ENCODE data around the gene HTRA1. TPM values are rescaled to one million over a fixed set of nuclear protein-coding genes. Genes with fewer than 3 reads are reported as not detected.

HTRA1 gene
- total RNA-seq, 4 donors from 2014 or later = 71.0 to 113 (median 84.1) TPM

DNA sequence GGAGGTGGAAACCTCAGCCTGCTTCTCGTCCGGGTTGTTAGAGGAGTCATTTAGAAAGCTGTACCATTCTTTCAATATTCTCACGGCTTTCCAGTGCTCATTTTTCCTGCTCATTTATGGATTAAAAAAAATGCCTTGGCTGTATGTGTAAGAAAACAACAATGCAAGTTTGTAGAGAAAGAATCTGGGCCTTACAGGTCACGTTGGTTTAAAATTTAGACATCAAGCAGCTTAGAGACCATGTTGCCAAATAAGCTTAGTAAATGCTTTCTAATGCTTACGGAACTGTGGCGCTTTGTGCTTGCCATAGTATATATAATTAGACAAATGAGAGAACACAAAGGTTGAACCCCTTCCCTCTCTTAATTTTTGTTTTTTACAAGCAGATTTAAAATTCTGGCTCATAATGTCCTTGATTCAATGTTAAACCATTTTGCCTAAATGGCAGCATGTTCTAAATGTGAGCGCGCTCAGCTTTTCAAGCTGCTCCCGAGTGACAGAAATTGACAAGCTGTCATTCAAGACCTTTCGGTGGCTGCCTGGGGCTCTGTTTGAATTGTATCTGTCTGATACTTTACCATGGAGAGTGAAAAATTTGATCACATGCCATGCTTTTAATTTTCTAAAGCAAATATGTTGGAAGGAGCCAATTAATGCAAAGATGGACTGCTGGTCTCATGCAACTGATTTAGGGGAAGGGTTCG lies 5.8 kb upstream of the HTRA1 start:
- intact Hi-C loops (cut with DNase I; ENCODE audit: low total_unique reads) = loop anchor here (10.0 kb wide), 1 partner anchor 109 kb away; the partner anchor contains the start of gene DMBT1
- DNase-seq (ENCODE audit: low spot score in 2 of 2) = no peak
- WGBS, 2 donors = 87 to 88% methylated on average over 11 of the region's 11 CpGs
- TF ChIP-seq POLR2A (IDR thresholded peaks at IDR 0.05) = no peak
- TF ChIP-seq, protein P1, sequence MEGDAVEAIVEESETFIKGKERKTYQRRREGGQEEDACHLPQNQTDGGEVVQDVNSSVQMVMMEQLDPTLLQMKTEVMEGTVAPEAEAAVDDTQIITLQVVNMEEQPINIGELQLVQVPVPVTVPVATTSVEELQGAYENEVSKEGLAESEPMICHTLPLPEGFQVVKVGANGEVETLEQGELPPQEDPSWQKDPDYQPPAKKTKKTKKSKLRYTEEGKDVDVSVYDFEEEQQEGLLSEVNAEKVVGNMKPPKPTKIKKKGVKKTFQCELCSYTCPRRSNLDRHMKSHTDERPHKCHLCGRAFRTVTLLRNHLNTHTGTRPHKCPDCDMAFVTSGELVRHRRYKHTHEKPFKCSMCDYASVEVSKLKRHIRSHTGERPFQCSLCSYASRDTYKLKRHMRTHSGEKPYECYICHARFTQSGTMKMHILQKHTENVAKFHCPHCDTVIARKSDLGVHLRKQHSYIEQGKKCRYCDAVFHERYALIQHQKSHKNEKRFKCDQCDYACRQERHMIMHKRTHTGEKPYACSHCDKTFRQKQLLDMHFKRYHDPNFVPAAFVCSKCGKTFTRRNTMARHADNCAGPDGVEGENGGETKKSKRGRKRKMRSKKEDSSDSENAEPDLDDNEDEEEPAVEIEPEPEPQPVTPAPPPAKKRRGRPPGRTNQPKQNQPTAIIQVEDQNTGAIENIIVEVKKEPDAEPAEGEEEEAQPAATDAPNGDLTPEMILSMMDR (IDR thresholded peaks at IDR 0.05) = no peak
- H3K4me3 ChIP-seq (ENCODE audit: low read depth, poor library complexity, severe bottlenecking) = no peak overlapping the region

DNA sequence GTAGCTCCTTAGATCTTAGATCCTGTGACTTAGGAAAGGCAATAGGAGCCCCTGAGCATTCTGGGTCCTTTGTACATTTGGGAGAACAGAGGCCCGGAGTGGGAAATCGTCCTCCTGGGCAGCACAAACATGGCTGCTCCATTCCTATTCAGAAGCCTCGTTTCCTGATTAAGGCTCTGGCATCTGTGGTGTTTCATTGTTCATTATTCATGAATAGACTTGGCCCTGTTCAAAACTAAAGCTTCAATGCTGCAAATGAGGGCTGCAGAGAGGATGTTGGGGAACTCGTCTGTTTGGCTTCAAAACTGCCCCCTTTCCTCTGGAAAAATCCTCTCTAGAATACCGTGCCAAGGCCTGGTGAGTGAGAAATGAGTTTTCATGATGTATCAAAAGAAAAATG lies 3.4 kb upstream of the HTRA1 start:
- intact Hi-C loops (cut with DNase I; ENCODE audit: low total_unique reads) = loop anchor here (10.0 kb wide), 1 partner anchor 107 kb away; the partner anchor contains the start of gene DMBT1
- no peak overlapping the region for H3K4me3 ChIP-seq (ENCODE audit: low read depth, poor library complexity, severe bottlenecking)
- TF ChIP-seq, protein P1 (IDR thresholded peaks at IDR 0.05) = no peak
- TF ChIP-seq POLR2A (IDR thresholded peaks at IDR 0.05) = no peak
- WGBS, 2 donors = 56 to 77% methylated on average over 5 of the region's 5 CpGs
- DNase-seq (ENCODE audit: low spot score in 2 of 2) = no peak

GRCh38 chr10:122458693-122459092 lies 2.7 kb upstream of the HTRA1 start:
- 83 to 90% methylated on average over 6 of the region's 6 CpGs for WGBS, 2 donors
- no peak for TF ChIP-seq POLR2A (IDR thresholded peaks at IDR 0.05)
- TF ChIP-seq, protein P1 (IDR thresholded peaks at IDR 0.05) = no peak
- no peak for DNase-seq (ENCODE audit: low spot score in 2 of 2)
- no peak overlapping the region for H3K4me3 ChIP-seq (ENCODE audit: low read depth, poor library complexity, severe bottlenecking)
- intact Hi-C loops (cut with DNase I; ENCODE audit: low total_unique reads) = loop anchor here (10.0 kb wide), 1 partner anchor 106 kb away; the partner anchor contains the start of gene DMBT1

- TF ChIP-seq, protein P1 (IDR thresholded peaks at IDR 0.05) = no peak
- TF ChIP-seq POLR2A (IDR thresholded peaks at IDR 0.05) = no peak
- peak in 1 of 2 donors; percentile 76 for DNase-seq (ENCODE audit: low spot score in 2 of 2)
- intact Hi-C loops (cut with DNase I; ENCODE audit: low total_unique reads) = loop anchor here (10.0 kb wide), 1 partner anchor 105 kb away; the partner anchor contains the start of gene DMBT1
- no peak overlapping the region for H3K4me3 ChIP-seq (ENCODE audit: low read depth, poor library complexity, severe bottlenecking)
- 85 to 86% methylated on average over 14 of the region's 14 CpGs for WGBS, 2 donors
Measured at GRCh38 chr10:122459561-122460273, 1.6 kb upstream of the HTRA1 start.

GRCh38 chr10:122460891-122461293 lies 461 bp upstream of the HTRA1 start:
- peak overlapping the region; percentile 33 for H3K4me3 ChIP-seq (ENCODE audit: low read depth, poor library complexity, severe bottlenecking)
- DNase-seq (ENCODE audit: low spot score in 2 of 2) = peak in 1 of 2 donors; percentile 88
- TF ChIP-seq POLR2A (IDR thresholded peaks at IDR 0.05) = no peak
- TF ChIP-seq, protein P1 (IDR thresholded peaks at IDR 0.05) = no peak
- intact Hi-C loops (cut with DNase I; ENCODE audit: low total_unique reads) = no loop called here
- 0 to 2% methylated on average over 26 to 32 of the region's 40 CpGs for WGBS, 2 donors

Measured in lower leg skin (tissue), 4 donors.